GM12878 (cell line): ENCODE data around the gene UBE2O. TPM values are rescaled to one million over a fixed set of nuclear protein-coding genes. Genes with fewer than 3 reads are reported as not detected.

ENCODE experiments used
- ATAC-seq: fragments of 200-7000 bp; cut with Tn5 transposase; 3 replicates; pipeline ENCODE4 v1.9.1; 2020; ENCODE audit warnings: mild to moderate bottlenecking, moderate library complexity
- BruUV-seq: library from RNA; stranded (reverse); fragments of 400-500 nt; replicated peaks from 2 replicates; lab custom pipeline; 2021; lab: Mats Ljungman, UMichigan
- CTCF ChIA-PET: fragments of 300-600 bp; sonication (Branson Sonifier 250); formaldehyde crosslinking; extraction: SDS; loops from one replicate; lab custom pipeline; 2021; ENCODE audit warnings: inconsistent platforms; lab: Yijun Ruan, JAX
- POLR2A ChIA-PET: fragments of 350-600 bp; formaldehyde crosslinking; extraction: SDS; loops from one replicate; lab custom pipeline; 2021; ENCODE audit warnings: inconsistent platforms; lab: Charles Lee
- RAD21 ChIA-PET: fragments of 300-600 bp; sonication (Branson Sonifier 250); formaldehyde crosslinking; loops from one replicate; lab custom pipeline; 2023; ENCODE audit warnings: antibody characterized with exemption; ENCODE audit not compliant: unreplicated experiment; lab: Charles Lee
- SMC1A ChIA-PET: fragments of 300-600 bp; sonication (Branson Sonifier 250); formaldehyde crosslinking; loops from one replicate; lab custom pipeline; 2023; ENCODE audit not compliant: unreplicated experiment, uncharacterized antibody; lab: Charles Lee
- DNase-seq: peaks from one replicate; pipeline ENCODE4 v3.0.0-alpha.2; 2011; ENCODE audit warnings: low read depth, low spot score
- FAIRE-seq: peaks from 3 replicates; lab custom pipeline; 2011; peaks lifted over from hg19 to GRCh38; lab: Jason Lieb, UNC
- H2AFZ ChIP-seq: 2 replicates; pipeline ENCODE4 v1.6.0; 2011; ENCODE audit warnings: low read depth, low read length, control low read depth; ENCODE audit not compliant: control insufficient read depth
- H3K27ac ChIP-seq: 2 replicates; pipeline ENCODE4 v1.5.1; 2011; ENCODE audit warnings: control low read depth; ENCODE audit not compliant: control insufficient read depth, insufficient read depth
- H3K27me3 ChIP-seq, 2 experiments: replicated peaks in 1 of 2; 2 replicates each; pipeline versions ENCODE4 v1.6.0 to v1.6.1; 2011; ENCODE audit warnings: low read length in 1 of 2; ENCODE audit not compliant: control insufficient read depth in 2 of 2, insufficient read depth in 2 of 2
- H3K36me3 ChIP-seq, 2 experiments: 2 replicates each; pipeline ENCODE4 v1.5.1; 2011; ENCODE audit warnings: low read length in 1 of 2; ENCODE audit not compliant: control insufficient read depth in 2 of 2, insufficient read depth in 2 of 2
- H3K4me1 ChIP-seq: 2 replicates; pipeline ENCODE4 v1.6.1; 2011; ENCODE audit warnings: mild to moderate bottlenecking, low read length, moderate library complexity, mixed read lengths; ENCODE audit not compliant: control insufficient read depth, insufficient read depth
- H3K4me2 ChIP-seq: 2 replicates; pipeline ENCODE4 v1.6.0; 2011; ENCODE audit warnings: control low read depth; ENCODE audit not compliant: control insufficient read depth, insufficient read depth
- H3K4me3 ChIP-seq: fragments of 200-600 bp; sonication (generic); 2 replicates; pipeline ENCODE4 v1.5.1; 2016
- H3K79me2 ChIP-seq: 2 replicates; pipeline ENCODE4 v1.6.0; 2011; ENCODE audit warnings: low read length; ENCODE audit not compliant: control insufficient read depth, insufficient read depth
- H3K9ac ChIP-seq: 2 replicates; pipeline ENCODE4 v1.8.0; 2011; ENCODE audit warnings: low read length, control low read depth, mixed read lengths; ENCODE audit not compliant: control insufficient read depth, insufficient read depth
- H3K9me3 ChIP-seq: replicated peaks from 3 replicates; pipeline ENCODE4 v1.5.1; 2011; ENCODE audit warnings: mild to moderate bottlenecking, low read length; ENCODE audit not compliant: control insufficient read depth, insufficient read depth
- H4K20me1 ChIP-seq: 2 replicates; pipeline ENCODE4 v1.6.0; 2011; ENCODE audit not compliant: control insufficient read depth, insufficient read depth
- EP300 ChIP-seq, 2 experiments: fragments of 150-350 bp in 1 of 2; IDR thresholded peaks; 2 replicates each; pipeline ENCODE4 v1.6.1; 2011 to 2012; ENCODE audit warnings: low read depth in 2 of 2, low read length in 2 of 2, borderline replicate concordance in 1 of 2, improper control_type of control experiment in 1 of 2, inconsistent platforms in 1 of 2; ENCODE audit not compliant: control insufficient read depth in 1 of 2
- MTA2 ChIP-seq: fragments of 450-650 bp; IDR thresholded peaks from 2 replicates; pipeline ENCODE4 v1.6.1; 2016; ENCODE audit warnings: low read depth, mild to moderate bottlenecking, moderate library complexity
- PKNOX1 ChIP-seq: fragments of 450-650 bp; IDR thresholded peaks from 2 replicates; pipeline ENCODE4 v1.6.1; 2016; ENCODE audit warnings: mild to moderate bottlenecking
- SMARCA5 ChIP-seq: fragments of 450-650 bp; IDR thresholded peaks from 2 replicates; pipeline ENCODE4 v1.6.1; 2017; ENCODE audit warnings: mild to moderate bottlenecking
- WRNIP1 ChIP-seq: IDR thresholded peaks from 2 replicates; pipeline ENCODE4 v1.6.1; 2011; ENCODE audit warnings: low read depth, low read length, improper control_type of control experiment, borderline replicate concordance
- WGBS: methylation state at CpG from one replicate; pipeline ENCODE4 v1.1.6; 2016; ENCODE audit warnings: low lambda C conversion rate; ENCODE audit not compliant: insufficient replicate concordance, insufficient coverage; ENCODE audit errors: missing lambda C conversion rate; 5-methylcytosine and 5-hydroxymethylcytosine counted together
- in situ Hi-C: fragments of 300-500 bp; cut with MboI; formaldehyde crosslinking; loops from 9 replicates; pipeline ENCODE4 v1.14.3; 2018; ENCODE audit warnings: mixed read lengths
- intact Hi-C: fragments of 100-400 bp; cut with micrococcal nuclease; formaldehyde crosslinking; loops from one replicate; pipeline ENCODE4 v1.14.2; 2022; ENCODE audit not compliant: unreplicated experiment
- polyA plus RNA-seq, 11 experiments: library from polyadenylated mRNA; depleted of rRNA in 4 of 11; unstranded in 6 of 11; stranded (reverse) in 5 of 11; fragments of >200 nt; fragmentation: Nextera tagmentation in 4 of 11; fragmentation: Illumina TruSeq in 1 of 11; extraction: Ambion mirVana in 4 of 11; extraction: Trizol in 1 of 11; gene quantifications; 1 replicate in 1 of 11; 2 replicates in 10 of 11; pipeline versions ENCODE4 v1.2.1 to v1.2.3, GENCODE V29; 2011 to 2016; ENCODE audit warnings: inconsistent platforms in 2 of 11, missing spikeins in 2 of 11, low read depth in 1 of 11
- total RNA-seq, 4 experiments: library from RNA; depleted of rRNA in 3 of 4; stranded (reverse); fragments of >200 nt in 3 of 4; fragmentation: Illumina TruSeq in 1 of 4; extraction: Trizol in 1 of 4; gene quantifications; 2 replicates each; pipeline versions ENCODE4 v1.2.1 to v1.2.3, GENCODE V29; 2013 to 2021
- TF ChIP-seq, protein P1 (sequence below): fragments of 450-650 bp; conservative IDR thresholded peaks from 2 replicates; pipeline ENCODE4 v1.6.1; 2017; ENCODE audit warnings: mild to moderate bottlenecking, moderate library complexity

The UBE2O gene
- total and polyA plus RNA-seq, 10 of the 15 experiments (the other 5 are each of a cell fraction or from before 2014, with no cell fraction given): 2.1 to 39.0 (median 14.1) TPM

- intact Hi-C loops: no loop called here
- Histone ChIP-seq H3K27ac (peak overlapping the region; percentile 91), H3K36me3 (no peaks in the 10 kb centered on the region), H3K27me3 (no peaks in the 10 kb centered on the region), H3K4me2 (peak overlapping the region; percentile 92), H3K4me3 (peak overlapping the region; percentile 66), H3K79me2 (peaks cover 7% of the 10 kb centered on the region), H3K9me3 (no peaks in the 10 kb centered on the region), H3K9ac (peak overlapping the region; percentile 79), H4K20me1 (no peaks in the 10 kb centered on the region)
- FAIRE-seq: no peak
- SMC1A ChIA-PET: interaction anchor here (1.1 to 1.3 kb wide), 2 partner anchors 10 to 15 kb away, joined by 3 read pairs; no protein-coding TSS in a partner anchor
- 1% methylated on average over 18 of the region's 18 CpGs for WGBS
- no peak for DNase-seq
- BruUV-seq: no TSS peak
- RAD21 ChIA-PET: interaction anchor here (0.8 to 1.7 kb wide), 4 partner anchors 30 to 91 kb away, joined by 3 to 8 read pairs (median 6); partner anchors contain the start of gene SPHK1
- CTCF ChIA-PET: interaction anchor here (0.8 to 3.4 kb wide), 6 partner anchors 11 to 349 kb away, joined by 3 to 23 read pairs (median 7); partner anchors contain the start of gene SPHK1
- no peak for ATAC-seq
- in situ Hi-C loops: no loop called here
- POLR2A ChIA-PET: interaction anchor here (1.1 to 1.9 kb wide), 3 partner anchors 17 to 80 kb away, joined by 5 to 9 read pairs (median 7); partner anchors contain the start of gene SPHK1
- TF ChIP-seq SMARCA5: peak; percentile 19; the same call in 1 of the 2 replicates
- 0 out of 2 replicates have a peak, but pooled peaks have one; percentile 1 for TF ChIP-seq PKNOX1
- TF ChIP-seq EP300 (IDR thresholded peaks at IDR 0.05; ENCODE audit: borderline replicate concordance in 1 of 2, control insufficient read depth in 1 of 2, low read depth in 2 of 2, low read length in 2 of 2): no peak
- TF ChIP-seq, protein P1, sequence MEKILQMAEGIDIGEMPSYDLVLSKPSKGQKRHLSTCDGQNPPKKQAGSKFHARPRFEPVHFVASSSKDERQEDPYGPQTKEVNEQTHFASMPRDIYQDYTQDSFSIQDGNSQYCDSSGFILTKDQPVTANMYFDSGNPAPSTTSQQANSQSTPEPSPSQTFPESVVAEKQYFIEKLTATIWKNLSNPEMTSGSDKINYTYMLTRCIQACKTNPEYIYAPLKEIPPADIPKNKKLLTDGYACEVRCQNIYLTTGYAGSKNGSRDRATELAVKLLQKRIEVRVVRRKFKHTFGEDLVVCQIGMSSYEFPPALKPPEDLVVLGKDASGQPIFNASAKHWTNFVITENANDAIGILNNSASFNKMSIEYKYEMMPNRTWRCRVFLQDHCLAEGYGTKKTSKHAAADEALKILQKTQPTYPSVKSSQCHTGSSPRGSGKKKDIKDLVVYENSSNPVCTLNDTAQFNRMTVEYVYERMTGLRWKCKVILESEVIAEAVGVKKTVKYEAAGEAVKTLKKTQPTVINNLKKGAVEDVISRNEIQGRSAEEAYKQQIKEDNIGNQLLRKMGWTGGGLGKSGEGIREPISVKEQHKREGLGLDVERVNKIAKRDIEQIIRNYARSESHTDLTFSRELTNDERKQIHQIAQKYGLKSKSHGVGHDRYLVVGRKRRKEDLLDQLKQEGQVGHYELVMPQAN: peak; percentile 84
- 0 out of 2 replicates have a peak, but pooled peaks have one; percentile 7 for TF ChIP-seq MTA2
- 0 out of 2 replicates have a peak, but pooled peaks have one; percentile 11 for TF ChIP-seq WRNIP1
- TF ChIP-seq, all 136 proteins: peak for 5
- Histone ChIP-seq H2AFZ (peak overlapping the region; percentile 93), H3K4me1 (peaks cover 13% of the 10 kb centered on the region)
Measured at GRCh38 chr17:76354317-76354729, 98.6 kb downstream of the UBE2O start.
